Measurements from ENCODE around the gene GLRX5.

DNA sequence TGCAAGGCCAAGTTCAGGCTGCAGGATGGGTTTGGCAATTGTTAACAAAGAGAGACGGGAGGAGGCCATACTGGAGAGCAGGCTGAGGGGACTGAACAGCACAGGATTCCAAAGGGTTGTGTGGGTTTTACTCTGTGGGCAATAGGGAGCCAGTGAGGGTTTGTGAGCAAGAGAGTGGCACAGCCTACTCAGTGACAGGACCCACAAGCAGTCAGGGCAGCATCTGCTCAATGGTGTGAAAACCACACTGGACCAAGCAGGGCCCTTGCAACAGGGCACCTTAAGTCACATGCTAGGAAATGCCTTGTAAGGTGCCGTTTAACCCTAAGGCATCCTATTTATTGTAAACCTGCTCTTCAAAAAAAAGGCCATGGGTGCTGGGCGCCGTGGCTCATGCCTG, 40.4 kb upstream of the GLRX5 start:
- TF ChIP-seq GATA2 (IDR thresholded peaks at IDR 0.05; ENCODE audit: low read depth, low read length) (no peak), GATA3 (IDR thresholded peaks at IDR 0.05; ENCODE audit: low read depth, low read length) (no peak)

All from SH-SY5Y (cell line).